Embryonic facial prominence (tissue), 1 donor: Measurements from ENCODE around the gene KCNIP4.
"Not testable (repeated sequence)": the region's sequence is repeated elsewhere in the genome, so short reads cannot be mapped to it uniquely, and the experiment has no call there.

Experiments used
- DNase-seq: peaks from one replicate; pipeline ENCODE4 v3.0.0-alpha.2; 2016; ENCODE audit errors: extremely low spot score

The KCNIP4 gene

GRCh38 chr4:20760053-20760452 is 1188.5 kb downstream of the KCNIP4 start:
- no peak for DNase-seq

- DNase-seq = no peak
Observed at GRCh38 chr4:20754036-20754435, 1194.5 kb downstream of the KCNIP4 start.

- DNase-seq = no peak
Observed at GRCh38 chr4:20752641-20753040, 1195.9 kb downstream of the KCNIP4 start.

GRCh38 chr4:20746000-20746399 is 1202.6 kb downstream of the KCNIP4 start:
- not testable (repeated sequence) for DNase-seq

DNA sequence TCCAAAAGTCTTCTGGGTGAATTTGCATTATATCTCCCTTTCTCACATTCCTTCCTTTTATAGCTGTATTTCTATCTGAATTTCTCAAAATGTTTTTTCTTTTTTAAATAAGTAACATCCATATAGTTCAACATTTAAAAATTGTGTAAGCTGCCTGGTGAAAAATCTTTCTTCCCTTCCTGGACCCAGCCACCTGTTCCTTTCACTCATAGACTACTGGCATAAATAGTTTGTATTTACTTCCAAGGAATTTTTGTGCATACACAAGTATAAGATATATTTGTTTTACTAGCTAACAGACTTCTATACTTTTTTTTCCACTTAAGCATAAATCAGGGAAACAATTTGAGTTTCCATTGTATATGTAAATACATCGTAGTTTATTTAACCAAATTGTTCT is 1212.6 kb downstream of the KCNIP4 start:
- no peak for DNase-seq

DNA sequence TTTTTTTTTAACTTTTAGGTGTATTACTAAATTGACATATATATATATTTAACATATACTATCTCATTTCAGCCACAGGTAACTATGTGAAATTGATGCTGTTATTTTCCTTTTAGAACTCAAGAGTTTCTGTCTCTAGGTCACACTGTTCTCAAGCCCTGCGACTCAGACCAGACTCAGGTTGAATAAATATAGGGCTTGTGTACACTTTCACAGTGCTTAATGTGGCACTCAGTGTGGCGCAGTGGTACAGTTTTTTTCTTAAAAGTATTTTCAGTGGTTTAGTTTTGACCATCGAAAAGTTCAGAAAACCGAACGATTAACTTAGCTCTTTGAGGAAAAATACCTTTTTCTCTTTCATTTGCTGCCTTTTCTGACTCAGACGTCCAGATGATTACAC is 1223.7 kb downstream of the KCNIP4 start:
- DNase-seq = no peak

- DNase-seq = no peak
Observed at GRCh38 chr4:20723463-20723862, 1225.1 kb downstream of the KCNIP4 start.

- no peak for DNase-seq
Observed at GRCh38 chr4:20723019-20723418, 1225.6 kb downstream of the KCNIP4 start.

DNA sequence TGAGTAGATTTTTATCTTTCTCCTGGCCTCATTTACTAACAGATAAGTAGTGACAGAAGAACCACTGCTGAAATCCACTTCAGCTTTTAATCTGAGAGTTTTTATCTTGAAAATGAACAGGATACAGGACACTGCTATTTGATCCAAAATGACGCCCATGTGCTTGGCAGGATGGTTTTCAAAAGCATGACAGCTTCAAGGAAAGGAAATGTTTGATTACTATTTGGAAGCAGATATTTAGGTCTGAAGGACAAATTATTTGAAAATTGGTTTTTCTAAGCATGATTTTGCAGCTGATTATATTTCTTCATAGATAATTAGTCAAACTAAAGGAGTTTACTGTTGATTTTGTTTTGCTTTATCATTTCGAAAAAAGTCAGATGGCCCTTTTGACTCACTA is 1237.2 kb downstream of the KCNIP4 start:
- DNase-seq = no peak

DNA sequence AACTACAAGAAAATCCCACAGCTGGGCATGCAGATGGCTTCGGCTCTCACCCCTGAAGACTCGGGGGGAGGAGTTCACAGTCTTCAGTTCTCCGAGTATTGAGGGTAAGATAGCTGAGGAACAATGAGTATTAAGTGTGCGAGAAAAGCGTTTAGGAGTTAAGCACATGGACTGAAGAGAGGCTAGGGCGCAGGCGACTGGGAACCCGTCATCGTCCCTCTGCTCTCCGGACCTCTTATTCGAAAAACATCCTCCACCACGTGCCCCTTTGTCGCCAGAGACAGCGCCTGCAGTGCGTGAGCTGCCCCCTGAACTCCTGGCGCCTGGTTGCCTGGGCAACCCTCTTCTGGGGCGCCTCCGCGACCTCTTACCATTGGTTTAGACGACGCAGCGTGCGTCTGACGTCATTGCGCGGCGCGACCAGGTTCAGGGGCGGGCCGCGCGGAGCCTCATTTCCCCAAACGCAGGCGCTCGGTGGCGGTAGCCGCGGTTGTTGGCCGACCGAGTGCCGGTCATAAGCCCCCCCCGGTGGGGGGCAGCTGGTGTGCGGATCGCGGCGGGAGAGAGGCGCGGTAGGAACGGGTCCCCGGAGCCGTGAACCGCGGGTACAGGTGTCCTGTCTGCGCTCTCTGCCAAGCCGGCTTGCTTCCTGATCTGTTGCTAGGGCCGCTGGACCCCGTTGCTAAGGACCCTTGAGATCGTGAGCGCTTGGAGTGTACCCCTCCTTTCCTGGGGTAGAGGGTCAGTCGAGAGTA is 1248.4 kb downstream of the KCNIP4 start, which contains the start of gene PACRGL:
PACRGL (plus strand) TSS at position 452 of the 755 bp plus-strand sequence. CDS start 4,024 bp downstream, outside the sequence.
- peak; percentile 95 for DNase-seq

DNA sequence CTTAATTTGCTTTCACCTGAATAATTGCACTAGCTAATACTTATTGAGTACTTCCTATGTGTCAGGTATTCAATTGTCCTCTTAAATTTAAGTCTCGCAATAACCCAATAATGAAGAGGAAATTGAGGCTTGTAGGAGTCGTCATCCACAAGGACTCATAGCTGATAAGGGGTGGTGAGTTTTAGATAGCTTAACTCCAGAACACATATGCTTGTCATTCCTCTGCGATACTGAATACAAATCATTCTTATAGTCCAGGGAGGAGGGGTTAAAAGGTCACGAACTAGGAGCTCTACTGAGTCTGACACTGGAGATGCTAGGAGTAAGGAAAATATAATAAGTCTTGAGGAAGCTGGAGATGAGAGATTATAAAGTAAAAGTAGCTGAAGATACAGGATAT is 1249.8 kb downstream of the KCNIP4 start:
- DNase-seq = no peak

GRCh38 chr4:20698382-20698781 is 1250.2 kb downstream of the KCNIP4 start:
- DNase-seq = no peak

DNA sequence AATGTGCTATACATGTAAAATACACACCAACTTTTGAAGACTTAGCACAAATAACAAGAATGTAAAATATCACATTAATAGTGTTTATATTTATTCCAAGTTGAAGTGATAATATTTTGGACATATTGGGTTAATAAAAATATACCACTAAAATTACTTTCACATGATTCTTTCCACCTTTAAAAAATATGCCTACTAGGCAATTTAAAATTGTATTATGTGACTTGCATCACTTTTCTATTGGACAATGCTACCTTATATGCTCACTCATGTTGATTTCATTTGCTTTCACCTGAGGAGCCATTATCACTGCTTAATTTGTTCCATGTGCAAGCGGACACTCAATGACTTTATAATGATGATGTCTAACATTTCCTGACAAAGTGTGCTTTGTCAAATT is 1251.8 kb downstream of the KCNIP4 start:
- DNase-seq = no peak

DNA sequence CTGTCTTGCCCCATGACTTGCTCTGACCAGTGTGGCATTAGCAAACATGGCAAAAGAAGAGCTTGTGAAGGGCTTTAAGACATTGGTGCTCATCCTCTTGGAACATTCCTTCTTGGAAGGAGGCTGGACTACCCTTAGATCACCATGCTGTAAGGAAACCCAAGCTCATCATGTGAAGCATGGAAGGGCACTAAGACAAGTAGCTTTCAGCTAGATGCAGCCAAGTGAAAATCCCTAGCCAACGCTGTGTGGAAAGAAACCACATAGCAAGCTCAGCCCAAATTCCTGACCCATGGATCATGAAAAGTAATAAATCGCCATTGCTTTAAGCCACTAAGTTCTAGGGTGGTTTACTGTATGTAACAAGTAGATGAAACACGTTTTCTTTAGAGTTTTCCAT is 1260.7 kb downstream of the KCNIP4 start:
- no peak for DNase-seq

DNA sequence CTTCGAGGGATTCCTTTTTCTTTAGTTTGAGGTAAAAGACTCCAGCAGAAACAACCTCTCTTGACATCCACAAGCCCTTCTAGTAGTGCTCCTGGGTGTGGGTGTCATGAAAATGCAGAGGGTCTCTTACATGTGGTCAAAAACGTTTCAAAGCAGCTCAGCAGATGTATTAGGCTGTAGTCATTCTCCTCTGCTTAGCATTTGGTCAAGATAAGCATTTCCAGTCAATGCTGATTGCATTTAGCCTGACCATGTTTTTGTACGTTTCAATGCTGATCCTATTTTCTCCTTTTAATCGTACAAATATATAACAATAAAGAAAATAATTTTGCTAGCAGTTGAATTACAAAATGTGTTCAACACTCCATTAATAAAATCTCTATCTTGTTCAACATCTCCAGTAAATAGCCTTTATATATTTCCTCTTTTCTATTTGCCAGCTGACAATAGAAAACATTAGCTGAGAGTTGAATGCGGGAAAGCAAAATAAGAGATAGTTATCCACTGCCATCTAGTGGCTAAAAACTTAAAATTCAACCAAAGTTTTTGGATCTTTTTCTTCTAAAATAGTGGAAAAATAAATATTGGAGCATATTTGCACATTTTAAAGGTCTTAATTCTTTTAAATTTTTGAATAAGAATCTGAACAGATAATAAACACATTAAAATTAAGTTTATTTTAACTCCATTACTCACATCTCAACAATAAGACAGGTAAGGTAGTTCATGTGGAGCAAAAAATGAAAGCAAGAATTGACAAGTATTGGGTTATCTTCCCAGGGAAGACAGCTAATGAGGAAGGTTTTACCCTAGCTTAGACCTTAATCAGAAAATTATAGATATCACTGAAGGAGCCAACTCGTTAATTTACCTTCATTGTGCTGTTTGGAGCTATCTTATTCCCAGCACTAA is 1263.5 kb downstream of the KCNIP4 start:
- peak; percentile 43 for DNase-seq

DNA sequence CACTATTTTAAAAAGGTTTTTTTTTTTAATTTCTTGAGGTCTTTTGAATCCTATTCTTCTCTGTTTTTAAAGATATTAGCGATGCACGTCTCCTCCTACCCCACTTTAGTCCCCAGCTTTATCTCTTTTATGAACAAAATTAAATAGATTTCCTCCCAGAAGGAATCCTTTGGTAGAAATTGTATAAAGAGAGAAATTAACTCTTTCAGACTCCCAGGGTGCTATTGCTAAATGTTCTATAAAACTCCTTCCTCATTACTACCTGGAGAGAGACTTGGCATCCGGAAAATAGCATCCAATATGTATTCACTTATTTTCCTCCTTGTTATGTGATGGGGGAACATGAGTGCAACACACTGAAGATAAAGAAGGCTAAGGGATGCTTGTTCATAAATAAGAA is 1264.8 kb downstream of the KCNIP4 start:
- no peak for DNase-seq

GRCh38 chr4:20682853-20683252 is 1265.7 kb downstream of the KCNIP4 start:
- DNase-seq = no peak

DNA sequence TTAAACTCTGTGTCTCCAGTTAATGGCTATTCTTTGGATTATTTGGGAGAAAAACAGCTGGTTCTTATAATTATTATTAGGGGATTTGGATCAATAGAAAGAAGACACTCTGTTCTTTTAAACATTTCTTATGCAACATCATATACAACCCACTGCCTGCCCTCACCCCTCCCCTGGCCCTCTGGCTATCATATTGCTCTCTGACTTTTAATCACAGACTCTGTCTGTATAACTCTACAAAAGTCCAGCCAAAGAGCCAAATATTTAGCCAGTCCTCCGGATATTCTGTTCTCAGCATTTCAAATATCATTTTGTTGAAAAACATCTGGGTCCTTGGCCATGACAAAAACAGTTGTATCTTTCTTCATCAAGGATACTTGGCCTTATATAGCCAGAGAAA is 1267.3 kb downstream of the KCNIP4 start:
- DNase-seq = no peak

DNA sequence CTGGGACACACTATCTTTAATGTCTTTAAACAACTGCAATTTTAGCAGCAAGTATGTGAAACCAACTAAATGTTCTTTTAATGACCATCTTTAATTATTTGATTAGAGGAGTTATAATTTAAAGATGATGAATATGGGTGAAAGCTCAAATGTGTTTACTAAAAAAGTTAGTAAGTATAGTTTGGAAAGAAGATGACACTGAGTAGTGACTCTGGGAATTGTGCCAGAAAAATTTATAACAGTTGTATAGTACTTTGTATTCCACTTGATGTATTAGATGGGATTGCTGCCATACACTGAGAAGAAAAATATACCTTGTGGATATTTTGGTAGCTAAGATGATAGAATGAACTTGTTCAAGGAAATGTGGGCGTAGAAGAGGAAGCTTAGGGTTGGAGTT is 1267.8 kb downstream of the KCNIP4 start:
- DNase-seq = no peak

DNA sequence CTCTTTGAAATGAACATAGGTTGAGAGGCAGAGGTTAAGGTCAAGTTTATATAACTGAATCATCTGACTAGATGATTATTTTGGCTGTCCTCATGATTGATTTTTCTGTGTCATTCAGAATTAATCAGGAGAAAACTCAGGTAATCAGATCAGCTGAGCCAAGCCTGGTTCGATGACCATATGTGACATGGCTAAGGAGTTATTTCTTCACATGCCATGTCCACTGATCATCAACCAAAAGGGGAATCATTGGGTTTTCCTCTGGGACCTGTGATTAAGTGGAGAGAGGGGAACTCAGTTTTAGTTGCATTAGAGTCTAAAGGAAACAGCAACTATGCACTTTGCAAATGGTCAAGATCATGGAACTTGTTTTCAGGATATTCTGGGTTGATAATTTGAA is 1268.6 kb downstream of the KCNIP4 start:
- no peak for DNase-seq
